IPS-18a (cell line): Measurements from ENCODE around the gene REEP6.

Experiments
- H3K27ac ChIP-seq: one replicate; pipeline ENCODE4 v1.5.1; 2013; ENCODE audit warnings: low read length
- H3K27me3 ChIP-seq: one replicate; pipeline ENCODE4 v1.6.1; 2013; ENCODE audit warnings: mild to moderate bottlenecking, low read length; ENCODE audit not compliant: control insufficient read depth, insufficient read depth
- H3K36me3 ChIP-seq: one replicate; pipeline ENCODE4 v1.6.1; 2013; ENCODE audit warnings: low read depth, low read length; ENCODE audit not compliant: control insufficient read depth
- H3K4me1 ChIP-seq: one replicate; pipeline ENCODE4 v1.6.1; 2013; ENCODE audit warnings: low read depth, low read length; ENCODE audit not compliant: control insufficient read depth
- H3K4me3 ChIP-seq: one replicate; pipeline ENCODE4 v1.5.1; 2013; ENCODE audit warnings: low read length
- H3K9ac ChIP-seq: one replicate; pipeline ENCODE4 v1.6.1; 2013; ENCODE audit warnings: mild to moderate bottlenecking, low read length, moderate library complexity
- H3K9me3 ChIP-seq: one replicate; pipeline ENCODE4 v1.6.1; 2013; ENCODE audit warnings: low read depth, low read length; ENCODE audit not compliant: control insufficient read depth

REEP6 gene

DNA sequence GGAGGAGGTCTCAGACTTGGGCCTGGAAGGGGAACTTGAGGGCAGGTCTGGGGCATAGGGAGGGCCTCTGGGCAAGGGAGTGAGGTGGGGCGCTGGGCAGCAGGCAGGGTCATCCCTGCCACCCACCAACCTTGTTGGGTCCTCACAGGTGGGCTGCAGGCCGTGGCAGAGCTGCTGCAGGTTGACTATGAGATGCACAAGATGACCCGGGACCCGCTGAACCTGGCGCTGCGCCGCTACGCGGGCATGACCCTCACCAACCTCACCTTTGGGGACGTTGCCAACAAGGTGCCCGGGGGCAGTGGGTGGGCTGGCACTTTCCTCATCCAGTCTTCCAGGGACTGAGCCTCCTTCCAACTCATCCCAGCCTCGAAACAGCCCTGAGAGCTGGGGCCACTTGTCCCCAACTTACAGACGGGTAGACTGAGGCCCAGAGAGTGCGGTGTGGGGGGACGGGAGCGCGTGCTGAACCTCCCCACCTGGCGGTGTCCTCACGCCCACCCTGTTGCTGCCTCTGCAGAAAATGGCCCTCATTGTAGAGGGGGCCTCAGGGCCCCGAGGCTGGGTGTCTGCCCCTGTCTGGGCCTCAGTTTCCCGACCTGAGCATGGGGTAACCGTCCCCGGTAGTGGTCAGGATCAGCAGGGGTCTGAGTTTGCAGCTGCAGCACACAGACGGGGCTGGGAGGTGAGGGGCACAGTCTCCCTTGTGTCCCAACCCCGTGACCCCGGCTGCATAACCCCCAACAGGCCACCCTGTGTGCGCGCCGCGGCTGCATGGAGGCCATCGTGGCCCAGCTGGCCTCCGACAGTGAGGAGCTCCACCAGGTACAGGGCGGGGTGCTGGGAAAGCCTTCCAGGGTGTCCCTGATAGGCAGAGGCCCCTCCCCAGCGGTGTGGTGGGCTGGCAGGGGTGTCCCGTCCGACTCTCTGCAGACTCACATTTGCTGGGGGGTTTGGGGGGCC lies 30.7 kb upstream of the REEP6 start:
- Histone ChIP-seq H3K9me3 (no peaks in the 10 kb centered on the region), H3K9ac (no peak overlapping the region), H3K27me3 (peaks cover 71% of the 10 kb centered on the region), H3K4me3 (no peak overlapping the region), H3K4me1 (no peaks in the 10 kb centered on the region), H3K36me3 (no peaks in the 10 kb centered on the region), H3K27ac (no peak overlapping the region)

DNA sequence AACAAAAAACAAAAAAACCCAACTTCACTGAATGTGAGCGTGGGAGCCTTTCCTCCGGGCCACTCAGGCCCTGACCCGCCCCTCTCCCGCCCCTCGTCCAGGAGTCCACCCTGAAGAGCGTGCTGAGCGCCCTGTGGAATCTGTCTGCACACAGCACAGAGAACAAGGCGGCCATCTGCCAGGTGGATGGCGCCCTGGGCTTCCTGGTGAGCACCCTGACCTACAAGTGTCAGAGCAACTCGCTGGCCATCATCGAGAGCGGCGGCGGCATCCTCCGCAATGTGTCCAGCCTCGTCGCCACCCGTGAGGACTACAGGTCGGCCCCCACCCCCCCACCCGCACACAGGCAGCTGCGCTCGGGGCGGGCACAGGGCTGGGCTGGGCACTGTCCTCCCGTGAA lies 29.1 kb upstream of the REEP6 start:
- Histone ChIP-seq H3K36me3 (no peaks in the 10 kb centered on the region), H3K4me1 (no peaks in the 10 kb centered on the region), H3K27ac (no peak overlapping the region), H3K9ac (no peak overlapping the region), H3K27me3 (peaks cover 72% of the 10 kb centered on the region), H3K4me3 (no peak overlapping the region), H3K9me3 (no peaks in the 10 kb centered on the region)

DNA sequence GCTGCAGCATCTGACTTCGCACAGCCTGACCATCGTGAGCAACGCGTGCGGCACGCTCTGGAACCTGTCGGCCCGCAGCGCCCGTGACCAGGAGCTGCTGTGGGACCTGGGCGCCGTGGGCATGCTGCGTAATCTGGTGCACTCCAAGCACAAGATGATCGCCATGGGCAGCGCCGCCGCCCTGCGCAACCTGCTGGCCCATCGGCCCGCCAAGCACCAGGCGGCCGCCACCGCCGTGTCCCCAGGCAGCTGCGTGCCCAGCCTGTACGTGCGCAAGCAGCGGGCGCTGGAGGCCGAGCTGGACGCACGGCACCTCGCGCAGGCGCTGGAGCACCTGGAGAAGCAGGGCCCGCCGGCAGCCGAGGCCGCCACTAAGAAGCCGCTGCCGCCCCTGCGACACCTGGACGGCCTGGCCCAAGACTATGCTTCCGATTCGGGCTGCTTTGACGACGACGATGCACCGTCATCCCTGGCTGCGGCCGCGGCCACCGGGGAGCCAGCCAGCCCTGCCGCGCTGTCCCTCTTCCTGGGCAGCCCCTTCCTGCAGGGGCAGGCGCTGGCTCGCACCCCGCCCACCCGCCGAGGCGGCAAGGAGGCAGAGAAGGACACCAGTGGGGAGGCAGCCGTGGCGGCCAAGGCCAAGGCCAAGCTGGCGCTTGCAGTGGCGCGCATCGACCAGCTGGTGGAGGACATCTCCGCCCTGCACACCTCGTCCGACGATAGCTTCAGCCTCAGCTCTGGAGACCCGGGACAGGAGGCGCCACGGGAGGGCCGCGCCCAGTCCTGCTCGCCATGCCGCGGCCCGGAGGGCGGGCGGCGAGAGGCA lies 25.6 kb upstream of the REEP6 start:
- Histone ChIP-seq H3K27ac (no peak overlapping the region), H3K4me3 (no peak overlapping the region), H3K36me3 (no peaks in the 10 kb centered on the region), H3K9me3 (no peaks in the 10 kb centered on the region), H3K9ac (no peak overlapping the region), H3K4me1 (no peaks in the 10 kb centered on the region), H3K27me3 (peaks cover 74% of the 10 kb centered on the region)

DNA sequence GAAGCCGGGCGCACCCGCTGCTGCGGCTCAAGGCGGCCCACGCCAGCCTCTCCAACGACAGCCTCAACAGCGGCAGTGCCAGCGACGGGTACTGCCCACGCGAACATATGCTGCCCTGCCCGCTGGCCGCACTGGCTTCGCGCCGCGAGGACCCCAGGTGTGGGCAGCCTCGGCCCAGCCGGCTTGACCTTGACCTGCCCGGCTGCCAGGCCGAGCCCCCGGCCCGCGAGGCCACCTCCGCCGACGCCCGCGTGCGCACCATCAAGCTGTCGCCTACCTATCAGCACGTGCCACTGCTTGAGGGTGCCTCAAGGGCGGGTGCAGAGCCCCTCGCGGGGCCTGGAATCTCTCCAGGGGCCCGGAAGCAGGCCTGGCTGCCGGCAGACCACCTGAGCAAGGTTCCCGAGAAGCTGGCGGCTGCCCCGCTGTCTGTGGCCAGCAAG lies 24.9 kb upstream of the REEP6 start:
- Histone ChIP-seq H3K4me1 (no peaks in the 10 kb centered on the region), H3K4me3 (no peak overlapping the region), H3K9ac (no peak overlapping the region), H3K27ac (no peak overlapping the region), H3K9me3 (no peaks in the 10 kb centered on the region), H3K36me3 (no peaks in the 10 kb centered on the region), H3K27me3 (peaks cover 80% of the 10 kb centered on the region)

DNA sequence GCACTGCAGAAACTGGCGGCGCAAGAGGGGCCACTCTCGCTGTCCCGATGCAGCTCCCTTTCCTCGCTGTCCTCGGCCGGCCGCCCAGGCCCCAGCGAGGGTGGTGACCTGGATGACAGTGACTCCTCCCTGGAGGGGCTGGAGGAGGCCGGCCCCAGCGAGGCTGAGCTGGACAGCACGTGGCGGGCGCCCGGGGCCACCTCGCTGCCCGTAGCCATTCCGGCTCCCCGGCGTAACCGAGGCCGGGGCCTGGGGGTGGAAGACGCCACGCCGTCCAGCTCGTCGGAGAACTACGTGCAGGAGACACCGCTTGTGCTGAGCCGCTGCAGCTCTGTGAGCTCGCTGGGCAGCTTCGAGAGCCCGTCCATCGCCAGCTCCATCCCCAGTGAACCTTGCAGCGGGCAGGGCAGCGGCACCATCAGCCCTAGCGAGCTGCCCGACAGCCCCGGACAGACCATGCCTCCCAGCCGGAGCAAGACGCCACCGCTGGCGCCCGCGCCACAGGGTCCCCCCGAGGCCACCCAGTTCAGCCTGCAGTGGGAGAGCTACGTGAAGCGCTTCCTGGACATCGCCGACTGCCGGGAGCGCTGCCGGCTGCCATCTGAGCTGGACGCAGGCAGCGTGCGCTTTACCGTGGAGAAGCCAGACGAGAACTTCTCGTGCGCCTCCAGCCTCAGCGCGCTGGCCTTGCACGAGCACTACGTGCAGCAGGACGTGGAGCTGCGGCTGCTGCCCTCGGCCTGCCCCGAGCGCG lies 24.3 kb upstream of the REEP6 start:
- H3K9ac ChIP-seq = no peak overlapping the region
- peaks cover 86% of the 10 kb centered on the region for H3K27me3 ChIP-seq
- no peaks in the 10 kb centered on the region for H3K4me1 ChIP-seq
- no peaks in the 10 kb centered on the region for H3K9me3 ChIP-seq
- no peaks in the 10 kb centered on the region for H3K36me3 ChIP-seq
- no peak overlapping the region for H3K27ac ChIP-seq
- H3K4me3 ChIP-seq = no peak overlapping the region

DNA sequence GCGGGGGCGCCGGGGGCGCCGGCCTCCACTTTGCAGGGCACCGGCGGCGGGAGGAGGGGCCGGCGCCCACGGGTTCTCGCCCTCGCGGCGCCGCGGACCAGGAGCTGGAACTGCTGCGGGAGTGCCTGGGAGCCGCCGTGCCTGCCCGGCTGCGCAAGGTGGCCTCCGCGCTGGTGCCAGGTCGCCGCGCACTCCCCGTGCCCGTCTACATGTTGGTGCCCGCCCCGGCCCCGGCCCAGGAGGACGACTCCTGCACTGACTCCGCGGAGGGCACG lies 23.8 kb upstream of the REEP6 start:
- no peak overlapping the region for H3K9ac ChIP-seq
- no peaks in the 10 kb centered on the region for H3K4me1 ChIP-seq
- peaks cover 92% of the 10 kb centered on the region for H3K27me3 ChIP-seq
- no peak overlapping the region for H3K27ac ChIP-seq
- H3K36me3 ChIP-seq = no peaks in the 10 kb centered on the region
- H3K4me3 ChIP-seq = no peak overlapping the region
- no peaks in the 10 kb centered on the region for H3K9me3 ChIP-seq

DNA sequence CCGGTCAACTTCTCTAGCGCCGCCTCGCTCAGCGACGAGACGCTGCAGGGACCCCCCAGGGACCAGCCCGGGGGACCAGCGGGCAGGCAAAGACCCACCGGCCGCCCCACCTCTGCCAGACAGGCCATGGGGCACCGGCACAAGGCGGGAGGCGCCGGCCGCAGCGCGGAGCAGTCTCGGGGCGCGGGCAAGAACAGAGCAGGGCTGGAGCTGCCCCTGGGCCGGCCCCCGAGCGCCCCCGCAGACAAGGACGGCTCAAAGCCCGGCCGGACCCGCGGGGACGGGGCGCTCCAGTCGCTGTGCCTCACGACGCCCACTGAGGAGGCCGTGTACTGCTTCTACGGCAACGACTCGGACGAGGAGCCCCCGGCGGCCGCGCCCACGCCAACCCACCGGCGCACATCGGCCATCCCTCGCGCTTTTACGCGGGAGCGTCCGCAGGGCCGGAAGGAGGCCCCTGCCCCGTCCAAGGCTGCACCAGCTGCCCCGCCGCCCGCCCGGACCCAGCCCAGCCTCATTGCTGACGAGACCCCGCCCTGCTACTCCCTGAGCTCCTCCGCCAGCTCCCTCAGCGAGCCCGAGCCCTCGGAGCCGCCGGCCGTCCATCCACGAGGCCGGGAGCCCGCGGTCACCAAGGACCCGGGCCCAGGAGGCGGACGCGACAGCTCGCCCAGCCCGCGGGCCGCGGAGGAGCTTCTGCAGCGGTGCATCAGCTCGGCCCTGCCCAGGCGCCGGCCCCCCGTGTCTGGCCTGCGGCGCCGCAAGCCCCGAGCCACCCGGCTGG lies 23.3 kb upstream of the REEP6 start:
- Histone ChIP-seq H3K4me1 (no peaks in the 10 kb centered on the region), H3K36me3 (no peaks in the 10 kb centered on the region), H3K27me3 (peaks cover 97% of the 10 kb centered on the region), H3K4me3 (no peak overlapping the region), H3K27ac (no peak overlapping the region), H3K9me3 (no peaks in the 10 kb centered on the region), H3K9ac (no peak overlapping the region)

DNA sequence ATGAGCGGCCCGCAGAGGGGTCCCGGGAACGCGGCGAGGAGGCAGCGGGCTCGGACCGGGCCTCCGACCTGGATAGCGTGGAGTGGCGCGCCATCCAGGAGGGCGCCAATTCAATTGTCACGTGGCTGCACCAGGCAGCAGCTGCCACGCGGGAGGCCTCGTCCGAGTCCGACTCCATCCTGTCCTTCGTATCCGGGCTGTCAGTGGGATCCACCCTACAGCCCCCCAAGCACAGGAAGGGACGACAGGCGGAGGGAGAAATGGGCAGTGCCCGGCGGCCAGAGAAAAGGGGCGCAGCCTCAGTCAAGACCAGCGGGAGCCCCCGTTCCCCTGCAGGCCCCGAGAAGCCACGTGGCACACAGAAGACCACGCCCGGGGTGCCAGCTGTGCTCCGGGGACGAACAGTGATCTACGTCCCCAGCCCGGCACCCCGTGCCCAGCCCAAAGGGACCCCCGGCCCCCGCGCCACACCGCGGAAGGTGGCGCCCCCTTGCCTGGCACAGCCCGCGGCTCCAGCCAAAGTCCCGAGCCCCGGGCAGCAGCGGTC lies 22.6 kb upstream of the REEP6 start:
- peaks cover 99% of the 10 kb centered on the region for H3K27me3 ChIP-seq
- H3K9me3 ChIP-seq = no peaks in the 10 kb centered on the region
- H3K9ac ChIP-seq = no peak overlapping the region
- H3K4me1 ChIP-seq = no peaks in the 10 kb centered on the region
- no peaks in the 10 kb centered on the region for H3K36me3 ChIP-seq
- H3K4me3 ChIP-seq = no peak overlapping the region
- H3K27ac ChIP-seq = no peak overlapping the region

DNA sequence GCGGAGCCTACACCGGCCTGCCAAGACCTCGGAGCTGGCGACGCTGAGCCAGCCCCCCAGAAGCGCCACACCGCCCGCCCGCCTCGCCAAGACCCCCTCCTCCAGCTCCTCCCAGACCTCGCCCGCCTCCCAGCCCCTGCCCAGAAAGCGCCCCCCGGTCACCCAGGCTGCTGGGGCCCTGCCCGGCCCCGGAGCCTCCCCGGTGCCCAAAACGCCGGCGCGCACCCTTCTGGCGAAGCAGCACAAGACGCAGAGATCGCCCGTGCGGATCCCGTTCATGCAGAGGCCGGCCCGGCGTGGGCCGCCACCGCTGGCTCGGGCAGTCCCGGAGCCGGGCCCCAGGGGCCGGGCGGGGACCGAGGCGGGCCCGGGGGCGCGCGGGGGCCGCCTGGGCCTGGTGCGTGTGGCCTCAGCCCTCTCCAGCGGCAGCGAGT lies 22.1 kb upstream of the REEP6 start:
- Histone ChIP-seq H3K36me3 (no peaks in the 10 kb centered on the region), H3K4me3 (no peak overlapping the region), H3K4me1 (no peaks in the 10 kb centered on the region), H3K9me3 (no peaks in the 10 kb centered on the region), H3K27me3 (peaks cover 100% of the 10 kb centered on the region), H3K27ac (no peak overlapping the region), H3K9ac (no peak overlapping the region)

DNA sequence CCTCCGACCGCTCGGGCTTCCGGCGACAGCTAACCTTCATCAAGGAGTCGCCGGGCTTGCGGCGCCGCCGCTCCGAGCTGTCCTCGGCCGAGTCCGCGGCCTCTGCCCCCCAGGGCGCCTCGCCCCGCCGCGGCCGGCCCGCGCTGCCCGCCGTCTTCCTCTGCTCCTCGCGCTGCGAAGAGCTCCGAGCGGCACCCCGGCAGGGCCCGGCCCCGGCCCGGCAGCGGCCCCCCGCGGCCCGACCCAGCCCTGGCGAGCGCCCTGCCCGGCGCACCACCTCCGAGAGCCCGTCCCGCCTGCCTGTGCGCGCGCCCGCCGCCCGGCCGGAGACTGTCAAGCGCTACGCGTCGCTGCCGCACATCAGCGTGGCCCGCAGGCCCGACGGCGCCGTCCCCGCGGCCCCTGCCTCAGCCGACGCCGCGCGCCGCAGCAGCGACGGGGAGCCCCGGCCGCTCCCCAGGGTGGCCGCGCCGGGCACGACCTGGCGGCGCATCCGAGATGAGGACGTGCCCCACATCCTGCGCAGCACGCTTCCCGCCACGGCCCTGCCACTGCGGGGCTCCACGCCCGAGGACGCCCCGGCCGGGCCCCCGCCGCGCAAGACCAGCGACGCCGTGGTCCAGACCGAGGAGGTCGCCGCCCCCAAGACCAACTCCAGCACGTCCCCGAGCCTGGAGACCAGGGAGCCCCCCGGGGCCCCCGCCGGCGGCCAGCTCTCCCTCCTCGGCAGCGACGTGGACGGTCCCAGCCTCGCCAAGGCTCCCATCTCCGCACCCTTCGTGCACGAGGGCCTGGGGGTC lies 21.5 kb upstream of the REEP6 start:
- Histone ChIP-seq H3K27ac (no peak overlapping the region), H3K9me3 (no peaks in the 10 kb centered on the region), H3K9ac (no peak overlapping the region), H3K36me3 (no peaks in the 10 kb centered on the region), H3K4me1 (no peaks in the 10 kb centered on the region), H3K27me3 (peaks cover 95% of the 10 kb centered on the region), H3K4me3 (no peak overlapping the region)
